PC-3 (cell line): ENCODE measurements around the gene CKS2. TPM values are rescaled to one million over a fixed set of nuclear protein-coding genes. Genes with fewer than 3 reads are reported as not detected.
"Not testable (repeated sequence)": the region's sequence is repeated elsewhere in the genome, so short reads cannot be mapped to it uniquely, and the experiment has no call there.

Source experiments
- ATAC-seq: fragments of 200-7000 bp; cut with Tn5 transposase; 2 replicates; pipeline ENCODE4 v1.9.1; 2020; ENCODE audit warnings: mild to moderate bottlenecking, moderate library complexity
- BruUV-seq: library from RNA; stranded (reverse); fragments of 400-500 nt; replicated peaks from 2 replicates; lab custom pipeline; 2021; lab: Mats Ljungman, UMichigan
- CTCF ChIA-PET: fragments of 300-600 bp; sonication (Branson Sonifier 250); formaldehyde crosslinking; loops from one replicate; lab custom pipeline; 2022; ENCODE audit warnings: antibody characterized with exemption; lab: Charles Lee
- POLR2A ChIA-PET: fragments of 300-600 bp; sonication (Branson Sonifier 250); formaldehyde crosslinking; loops from one replicate; lab custom pipeline; 2022; ENCODE audit warnings: antibody characterized with exemption; ENCODE audit not compliant: unreplicated experiment; lab: Charles Lee
- DNase-seq: peaks from one replicate; pipeline ENCODE4 v3.0.0-alpha.2; 2015
- H2AFZ ChIP-seq: fragments of 300-600 bp; sonication (generic); 2 replicates; pipeline ENCODE4 v1.6.0; 2016; ENCODE audit warnings: antibody characterized with exemption, low read length
- H3F3A ChIP-seq: fragments of 300-600 bp; sonication (generic); one replicate; pipeline ENCODE4 v1.6.0; 2017; ENCODE audit warnings: antibody characterized with exemption, low read length, control low read depth, mild to moderate bottlenecking; ENCODE audit not compliant: unreplicated experiment
- H3K27ac ChIP-seq: fragments of 300-600 bp; sonication (generic); 2 replicates; pipeline ENCODE4 v1.5.1; 2016; ENCODE audit warnings: mild to moderate bottlenecking, low read length
- H3K27me3 ChIP-seq: fragments of 300-600 bp; sonication (generic); 2 replicates; pipeline ENCODE4 v1.6.1; 2016; ENCODE audit warnings: low read length, mixed read lengths
- H3K36me3 ChIP-seq: fragments of 300-600 bp; sonication (generic); 2 replicates; pipeline ENCODE4 v1.6.1; 2016; ENCODE audit warnings: low read depth, mixed run types, low read length, mixed read lengths
- H3K4me1 ChIP-seq: fragments of 300-600 bp; sonication (generic); 2 replicates; pipeline ENCODE4 v1.5.1; 2016; ENCODE audit warnings: low read length; ENCODE audit not compliant: insufficient read depth
- H3K4me2 ChIP-seq: fragments of 300-600 bp; sonication (generic); 2 replicates; pipeline ENCODE4 v1.6.0; 2016; ENCODE audit warnings: low read length
- H3K4me3 ChIP-seq: fragments of 300-600 bp; sonication (generic); 2 replicates; pipeline ENCODE4 v1.5.1; 2016; ENCODE audit warnings: mild to moderate bottlenecking, low read length, mixed read lengths
- H3K79me2 ChIP-seq: fragments of 300-600 bp; sonication (generic); 2 replicates; pipeline ENCODE4 v1.6.1; 2017; ENCODE audit warnings: low read length, mixed read lengths
- H3K9ac ChIP-seq: fragments of 300-600 bp; sonication (generic); 2 replicates; pipeline ENCODE4 v1.6.0; 2016; ENCODE audit warnings: mild to moderate bottlenecking, low read length
- H3K9me2 ChIP-seq: fragments of 300-600 bp; sonication (generic); replicated peaks from 2 replicates; pipeline ENCODE4 v1.6.1; 2016; ENCODE audit warnings: mixed run types, low read length, mixed read lengths
- H3K9me3 ChIP-seq: fragments of 300-600 bp; sonication (generic); 2 replicates; pipeline ENCODE4 v1.6.1; 2016; ENCODE audit warnings: low read length, mixed read lengths
- H4K20me1 ChIP-seq: fragments of 300-600 bp; sonication (generic); 2 replicates; pipeline ENCODE4 v1.6.1; 2016; ENCODE audit warnings: low read length, mixed read lengths
- CTCF ChIP-seq: fragments of 300-600 bp; sonication (generic); conservative IDR thresholded peaks from 2 replicates; pipeline ENCODE4 v1.5.1; 2017; ENCODE audit warnings: antibody characterized with exemption, low read depth, mild to moderate bottlenecking, low read length
- EZH2 ChIP-seq: fragments of 300-600 bp; sonication (generic); IDR thresholded peaks from one replicate; pipeline ENCODE4 v1.6.1; 2017; ENCODE audit warnings: antibody characterized with exemption, mild to moderate bottlenecking, low read length; ENCODE audit not compliant: unreplicated experiment
- EZH2phosphoT487 ChIP-seq: fragments of 300-600 bp; sonication (generic); IDR thresholded peaks from 2 replicates; pipeline ENCODE4 v1.6.1; 2018; ENCODE audit warnings: mild to moderate bottlenecking, antibody characterized with exemption, low read length, borderline replicate concordance
- intact Hi-C: fragments of 100-400 bp; cut with micrococcal nuclease; formaldehyde crosslinking; loops from 2 replicates; pipeline ENCODE4 v1.9.0; 2023
- total RNA-seq: library from RNA; depleted of rRNA; stranded (reverse); fragments of >200 nt; gene quantifications from 2 replicates; pipeline ENCODE4 v1.2.3, GENCODE V29; 2014

Gene CKS2
- total RNA-seq, 1 experiment from 2014 or later = 147 TPM

GRCh38 chr9:89274838-89275237 is 36.2 kb upstream of the CKS2 start:
- DNase-seq (no peak), ATAC-seq (no peak)
- BruUV-seq = no TSS peak

GRCh38 chr9:89276040-89276439 is 35.0 kb upstream of the CKS2 start:
- H3K9ac ChIP-seq, H3K9me2 ChIP-seq, POLR2A ChIA-PET, CTCF ChIA-PET, H3K4me2 ChIP-seq, ATAC-seq, BruUV-seq, H3K79me2 ChIP-seq, H3K4me1 ChIP-seq, H3K27ac ChIP-seq, DNase-seq, H3F3A ChIP-seq, H3K36me3 ChIP-seq, H3K9me3 ChIP-seq, H2AFZ ChIP-seq, H3K27me3 ChIP-seq, H4K20me1 ChIP-seq, H3K4me3 ChIP-seq: not testable (repeated sequence)
- intact Hi-C loops = loop anchor here (5.0 to 10.0 kb wide), 2 partner anchors 251 to 684 kb away; no protein-coding TSS in a partner anchor

More at GRCh38 chr9:89274838-89275237, 36.2 kb upstream of the CKS2 start:
- no peaks in the 10 kb centered on the region for H3F3A ChIP-seq
- no peaks in the 10 kb centered on the region for H4K20me1 ChIP-seq
- H3K4me3 ChIP-seq = no peak overlapping the region
- intact Hi-C loops = loop anchor here (5.0 to 10.0 kb wide), 2 partner anchors 250 to 683 kb away; no protein-coding TSS in a partner anchor
- CTCF ChIA-PET = no interaction called here
- no peak overlapping the region for H2AFZ ChIP-seq
- H3K9ac ChIP-seq = no peak overlapping the region
- H3K9me3 ChIP-seq = peaks cover 8% of the 10 kb centered on the region
- H3K9me2 ChIP-seq = no peaks in the 10 kb centered on the region
- H3K27ac ChIP-seq = no peak overlapping the region
- H3K4me2 ChIP-seq = no peak overlapping the region
- H3K36me3 ChIP-seq = no peaks in the 10 kb centered on the region
- POLR2A ChIA-PET = no interaction called here
- H3K4me1 ChIP-seq = no peaks in the 10 kb centered on the region
- TF ChIP-seq EZH2phosphoT487 (no peak), CTCF (no peak), EZH2 (no peak)
- H3K79me2 ChIP-seq = no peaks in the 10 kb centered on the region
- no peaks in the 10 kb centered on the region for H3K27me3 ChIP-seq

GRCh38 chr9:89277043-89277442 is 34.0 kb upstream of the CKS2 start:
- ChIA-PET CTCF (no interaction called here), POLR2A (no interaction called here)
- Histone ChIP-seq H3F3A (no peaks in the 10 kb centered on the region), H3K4me1 (no peaks in the 10 kb centered on the region), H3K79me2 (no peaks in the 10 kb centered on the region), H3K27me3 (no peaks in the 10 kb centered on the region), H3K4me2 (no peak overlapping the region), H3K36me3 (no peaks in the 10 kb centered on the region), H3K9me3 (peaks cover 8% of the 10 kb centered on the region), H3K9me2 (no peaks in the 10 kb centered on the region), H3K4me3 (no peak overlapping the region), H4K20me1 (no peaks in the 10 kb centered on the region), H2AFZ (no peak overlapping the region), H3K27ac (no peak overlapping the region), H3K9ac (no peak overlapping the region)
- DNase-seq (no peak), ATAC-seq (no peak)
- no TSS peak for BruUV-seq
- intact Hi-C loops = loop anchor here (5.0 to 10.0 kb wide), 2 partner anchors 252 to 685 kb away; no protein-coding TSS in a partner anchor
- no peak for TF ChIP-seq CTCF
- no peak for TF ChIP-seq EZH2
- TF ChIP-seq EZH2phosphoT487 = no peak
